ENCODE data around the gene LIPG. TPM values are rescaled to one million over a fixed set of nuclear protein-coding genes. Genes with fewer than 3 reads are reported as not detected.

The LIPG gene
- total and polyA plus RNA-seq, 9 of the 15 experiments (the other 6 are each of a cell fraction or from before 2014, with no cell fraction given): 0.76 to 1.8 (median 1.3) TPM

- no peak for TF ChIP-seq IRF9 (tag; IDR thresholded peaks at IDR 0.05)
- TF ChIP-seq SREBF1 (IDR thresholded peaks at IDR 0.05; ENCODE audit: borderline replicate concordance, low read depth, low read length): no peak
- no peak for TF ChIP-seq ZNF436 (CRISPR knock-in tag; IDR thresholded peaks at IDR 0.05)
- TF ChIP-seq BACH1 (tag; IDR thresholded peaks at IDR 0.05): no peak
- TF ChIP-seq POLR3G (IDR thresholded peaks at IDR 0.05; ENCODE audit: extremely low read depth, insufficient read length, insufficient replicate concordance): no peak
- no peak for TF ChIP-seq GATAD2A (IDR thresholded peaks at IDR 0.05)
- TF ChIP-seq HINFP (tag; conservative IDR thresholded peaks at IDR 0.05; ENCODE audit: low read depth): no peak
- no peak for TF ChIP-seq CBX3 (IDR thresholded peaks at IDR 0.05; ENCODE audit: borderline replicate concordance in 1 of 2, low read length in 2 of 2)
Measured at GRCh38 chr18:49609256-49610021, 47.6 kb downstream of the LIPG start (continued).

All from K562 (cell line).